Measurements from ENCODE around the gene ZNF280D. TPM values are rescaled to one million over a fixed set of nuclear protein-coding genes. Genes with fewer than 3 reads are reported as not detected.

The ZNF280D gene
- total and polyA plus RNA-seq, 2 of the 8 experiments (the other 6 are each of a cell fraction or from before 2014, with no cell fraction given) = 7.4 to 27.5 TPM

GRCh38 chr15:56754772-56755370 is 21.6 kb upstream of the ZNF280D start:
- Histone ChIP-seq H3K4ac (replicated peaks; ENCODE audit: insufficient read length, low read depth, low read length) (no peak overlapping the region), H3K14ac (ENCODE audit: insufficient read length) (no peak overlapping the region), H2AK5ac (ENCODE audit: low read depth, low read length) (no peak overlapping the region), H4K8ac (ENCODE audit: extremely low read depth, insufficient read depth, low read length) (no peak overlapping the region), H3K4me2 (ENCODE audit: insufficient read depth in 1 of 2, low read depth in 2 of 2, low read length in 2 of 2) (no peak overlapping the region), H2AFZ (ENCODE audit: low read length) (no peak overlapping the region), H2BK15ac (ENCODE audit: low read length) (no peak overlapping the region), H3K36me3 (ENCODE audit: control insufficient read depth in 2 of 4, insufficient read depth in 4 of 4, low read length in 3 of 4) (no peaks in the 10 kb centered on the region), H3K4me3 (ENCODE audit: extremely low read depth in 1 of 4, insufficient read depth in 2 of 4, low read depth in 3 of 4, low read length in 4 of 4) (no peak overlapping the region), H3K9me3 (ENCODE audit: insufficient read depth in 2 of 2, low read depth in 1 of 2, low read length in 1 of 2) (no peaks in the 10 kb centered on the region), H3K4me1 (replicated peaks in 1 of 4; ENCODE audit: control insufficient read depth in 3 of 4, insufficient read depth in 4 of 4, low read length in 3 of 4) (peaks cover 0 to 6% (median 1%) of the 10 kb centered on the region in 4 experiments; a peak in 1 of 7 replicates), H3K18ac (ENCODE audit: extremely low read depth, low read length) (no peak overlapping the region), H4K20me1 (replicated peaks in 1 of 2; ENCODE audit: control insufficient read depth in 1 of 2, insufficient read depth in 2 of 2, low read length in 2 of 2) (no peaks in the 10 kb centered on the region), H4K5ac (ENCODE audit: insufficient read length, low read depth, low read length) (no peak overlapping the region), H2BK12ac (ENCODE audit: low read depth, low read length) (no peak overlapping the region), H3K27ac (ENCODE audit: low read depth, low read length) (no peak overlapping the region), H3K23ac (ENCODE audit: insufficient read length) (no peak overlapping the region), H3K23me2 (ENCODE audit: low read depth, low read length) (no peaks in the 10 kb centered on the region), H2BK20ac (ENCODE audit: low read length) (no peak overlapping the region), H3K9ac (replicated peaks in 1 of 4; ENCODE audit: extremely low read depth in 1 of 4, low read depth in 3 of 4, low read length in 3 of 4) (no peak overlapping the region), H3K56ac (replicated peaks; ENCODE audit: insufficient read length, low read depth, low read length) (no peak overlapping the region), H4K91ac (replicated peaks; ENCODE audit: insufficient read length, low read length) (no peak overlapping the region), H3K27me3 (replicated peaks in 1 of 4; ENCODE audit: control insufficient read depth in 3 of 4, extremely low read depth in 1 of 4, insufficient read depth in 3 of 4, low read length in 3 of 4) (no peaks in the 10 kb centered on the region), H3K79me1 (ENCODE audit: low read depth, low read length) (no peaks in the 10 kb centered on the region), H3K79me2 (ENCODE audit: control insufficient read depth in 1 of 2, insufficient read depth in 2 of 2, low read length in 2 of 2) (no peaks in the 10 kb centered on the region), H2BK120ac (replicated peaks; ENCODE audit: low read depth, low read length) (no peak overlapping the region), H2BK5ac (ENCODE audit: low read depth, low read length) (no peak overlapping the region)
- POLR2A ChIA-PET (ENCODE audit: partially characterized antibody) = interaction anchor here (1.2 kb wide), 1 partner anchor 10 kb away, joined by 3 read pairs; no protein-coding TSS in a partner anchor
- CTCF ChIA-PET (ENCODE audit: partially characterized antibody) = interaction anchor here (1.3 to 1.5 kb wide), 2 partner anchors 11 to 15 kb away, joined by 5 to 6 read pairs; no protein-coding TSS in a partner anchor
- FAIRE-seq = no peak
- DNase-seq (ENCODE audit: low read depth in 1 of 2, low spot score in 2 of 2) = no peak
- 88% methylated on average over 2 of the region's 2 CpGs; no CpG with 5 or more reads in 1 of the 2 experiments for WGBS, 2 experiments (ENCODE audit: extremely low coverage in 1 of 2, insufficient coverage in 1 of 2, insufficient read length in 1 of 2, insufficient replicate concordance in 2 of 2, low coverage in 1 of 2, low lambda C conversion rate in 2 of 2, missing lambda C conversion rate in 1 of 2)
- no peak for TF ChIP-seq NANOG (IDR thresholded peaks at IDR 0.05; ENCODE audit: insufficient read depth, low read depth, low read length, poor library complexity, severe bottlenecking)
- no peak for TF ChIP-seq HDAC2 (IDR thresholded peaks at IDR 0.05; ENCODE audit: borderline replicate concordance in 1 of 2, low read depth in 2 of 2, low read length in 2 of 2)
- TF ChIP-seq YY1 (IDR thresholded peaks at IDR 0.05; ENCODE audit: low read depth, low read length) = no peak
- no peak for TF ChIP-seq E2F6 (IDR thresholded peaks at IDR 0.05)
- TF ChIP-seq HDAC6 (IDR thresholded peaks at IDR 0.05; ENCODE audit: low read depth, low read length) = no peak
- TF ChIP-seq SP2 (IDR thresholded peaks at IDR 0.05; ENCODE audit: low read length) = no peak
- TF ChIP-seq, protein P1, sequence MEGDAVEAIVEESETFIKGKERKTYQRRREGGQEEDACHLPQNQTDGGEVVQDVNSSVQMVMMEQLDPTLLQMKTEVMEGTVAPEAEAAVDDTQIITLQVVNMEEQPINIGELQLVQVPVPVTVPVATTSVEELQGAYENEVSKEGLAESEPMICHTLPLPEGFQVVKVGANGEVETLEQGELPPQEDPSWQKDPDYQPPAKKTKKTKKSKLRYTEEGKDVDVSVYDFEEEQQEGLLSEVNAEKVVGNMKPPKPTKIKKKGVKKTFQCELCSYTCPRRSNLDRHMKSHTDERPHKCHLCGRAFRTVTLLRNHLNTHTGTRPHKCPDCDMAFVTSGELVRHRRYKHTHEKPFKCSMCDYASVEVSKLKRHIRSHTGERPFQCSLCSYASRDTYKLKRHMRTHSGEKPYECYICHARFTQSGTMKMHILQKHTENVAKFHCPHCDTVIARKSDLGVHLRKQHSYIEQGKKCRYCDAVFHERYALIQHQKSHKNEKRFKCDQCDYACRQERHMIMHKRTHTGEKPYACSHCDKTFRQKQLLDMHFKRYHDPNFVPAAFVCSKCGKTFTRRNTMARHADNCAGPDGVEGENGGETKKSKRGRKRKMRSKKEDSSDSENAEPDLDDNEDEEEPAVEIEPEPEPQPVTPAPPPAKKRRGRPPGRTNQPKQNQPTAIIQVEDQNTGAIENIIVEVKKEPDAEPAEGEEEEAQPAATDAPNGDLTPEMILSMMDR (IDR thresholded peaks at IDR 0.05; ENCODE audit: control extremely low read depth in 1 of 3, insufficient read depth in 1 of 3, low read depth in 1 of 3, low read length in 3 of 3) = no peak

Measured in H1 (cell line).